GM19035 (cell line): ENCODE measurements around the gene SETDB2.

ENCODE experiments used
- ATAC-seq: cut with Tn5 transposase; IDR thresholded peaks from one replicate; pipeline ENCODE4 v1.9.1; 2021; ENCODE audit not compliant: unreplicated experiment

The SETDB2 gene

GRCh38 chr13:49528161-49528560 is 84.1 kb downstream of the SETDB2 start:
- ATAC-seq = no peak

GRCh38 chr13:49530457-49530856 is 86.4 kb downstream of the SETDB2 start:
- ATAC-seq = peak; percentile 62

DNA sequence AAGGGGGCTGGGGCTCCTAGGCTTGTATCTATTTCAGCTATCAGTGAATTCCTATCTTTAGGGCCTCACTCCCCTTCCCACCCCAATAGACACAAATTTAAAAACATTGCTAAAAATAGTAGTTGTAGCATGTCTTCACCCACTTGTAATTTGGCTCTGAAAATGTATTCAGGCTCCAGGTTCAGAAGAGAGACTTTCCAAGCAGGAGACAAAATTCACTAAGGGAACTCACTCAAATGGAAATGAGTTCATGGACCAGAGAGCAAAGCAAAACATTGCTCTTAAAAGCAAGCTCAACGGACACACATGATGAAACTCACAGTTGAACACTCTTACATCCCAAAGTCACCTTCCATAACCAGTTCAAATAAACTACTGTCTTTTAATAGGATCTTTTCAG is 88.5 kb downstream of the SETDB2 start:
- ATAC-seq = no peak

DNA sequence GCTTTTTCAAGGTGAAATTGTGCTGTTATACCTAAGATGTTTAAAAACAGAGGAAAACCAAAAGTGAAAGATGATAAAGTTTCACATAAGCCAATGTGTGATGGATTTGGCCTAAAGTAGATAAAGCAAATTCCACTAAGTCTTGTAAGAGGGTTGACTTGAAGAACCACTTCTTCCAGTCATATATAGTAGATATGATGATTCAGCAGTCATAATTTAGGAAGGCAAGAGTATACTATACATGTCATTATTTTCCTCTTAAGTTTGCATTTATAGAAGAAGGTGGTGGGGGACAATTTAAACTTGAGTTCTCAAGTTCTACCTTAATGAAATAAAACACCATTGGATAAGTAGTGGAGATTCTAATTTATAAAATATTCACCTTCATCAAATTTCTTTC is 88.9 kb downstream of the SETDB2 start:
- ATAC-seq = no peak

DNA sequence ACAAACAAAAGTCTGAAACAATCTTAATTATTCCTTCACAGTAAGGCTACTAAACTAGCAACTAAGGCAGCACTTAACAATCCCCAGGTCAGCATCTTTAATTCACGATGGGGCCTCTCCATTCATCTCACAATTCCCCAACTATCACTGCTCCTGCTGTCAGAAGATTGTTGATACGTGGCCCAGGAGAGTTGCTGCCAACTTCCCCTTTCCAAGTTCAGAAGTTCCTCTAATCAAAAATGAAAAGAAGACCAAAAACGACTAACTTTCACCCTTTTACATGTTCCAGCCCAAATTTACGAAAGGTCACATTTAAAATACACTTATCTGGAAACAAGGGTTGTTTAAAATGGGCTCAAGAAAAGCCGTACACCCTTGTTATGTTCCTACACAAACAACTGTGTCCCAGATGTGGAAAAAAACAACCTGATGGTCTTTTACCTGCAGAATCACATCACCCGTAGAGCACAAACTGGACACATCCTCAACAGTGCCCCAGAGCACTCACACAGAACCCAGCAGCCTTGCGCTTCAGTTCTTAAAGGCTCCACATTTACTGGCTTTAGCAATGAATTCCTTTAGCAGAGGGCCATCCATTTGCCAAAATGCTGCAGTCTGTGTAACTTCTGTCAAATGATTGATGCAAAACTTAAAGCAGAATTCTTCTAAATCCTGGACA is 89.7 kb downstream of the SETDB2 start:
- no peak for ATAC-seq

- ATAC-seq = no peak
These were observed 92.2 kb downstream of the SETDB2 start for GRCh38 chr13:49536144-49536873.

DNA sequence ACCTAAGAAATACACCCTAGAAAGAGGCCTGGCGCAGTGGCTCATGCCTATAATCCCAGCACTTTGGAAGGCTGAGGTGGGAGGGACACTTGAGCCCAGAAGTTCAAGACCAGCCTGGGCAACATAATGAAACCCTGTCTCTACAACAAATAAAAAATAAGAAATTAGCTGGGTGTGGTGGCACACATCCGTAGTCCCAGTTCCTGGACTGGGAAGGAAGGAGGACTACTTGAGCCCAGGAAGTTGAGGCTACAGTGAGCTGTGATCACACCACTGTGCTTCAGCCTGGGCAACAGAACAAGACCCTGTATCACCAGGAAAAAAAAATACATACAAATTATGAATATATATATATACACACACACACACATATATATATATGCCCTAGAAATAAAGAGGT is 94.3 kb downstream of the SETDB2 start:
- ATAC-seq = no peak

- ATAC-seq = no peak
These were observed 95.2 kb downstream of the SETDB2 start for GRCh38 chr13:49539313-49539712.

DNA sequence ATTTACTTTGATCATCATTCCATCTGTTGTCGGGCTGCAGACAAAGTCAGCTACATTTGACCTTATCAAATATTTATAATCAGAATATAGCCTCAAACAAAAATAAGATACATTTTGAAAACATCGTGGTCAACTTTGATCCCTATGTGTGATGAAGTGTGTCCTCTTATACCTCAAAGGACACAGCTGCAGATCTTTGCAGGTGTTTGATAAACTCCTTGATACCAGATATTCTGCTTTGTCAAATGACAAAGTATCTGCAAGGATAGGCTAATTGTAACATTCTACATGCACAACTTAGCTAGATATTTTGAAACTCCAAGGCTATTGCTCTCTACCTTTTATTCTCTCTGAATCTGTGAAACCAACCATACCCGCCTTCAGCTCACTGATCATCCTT is 95.7 kb downstream of the SETDB2 start:
- ATAC-seq = no peak

- ATAC-seq = no peak
These were observed 96.5 kb downstream of the SETDB2 start for GRCh38 chr13:49540552-49540951.

GRCh38 chr13:49543656-49544055 is 99.6 kb downstream of the SETDB2 start:
- ATAC-seq = no peak
